Measurements from ENCODE around the gene CTNNBL1.

The CTNNBL1 gene

DNA sequence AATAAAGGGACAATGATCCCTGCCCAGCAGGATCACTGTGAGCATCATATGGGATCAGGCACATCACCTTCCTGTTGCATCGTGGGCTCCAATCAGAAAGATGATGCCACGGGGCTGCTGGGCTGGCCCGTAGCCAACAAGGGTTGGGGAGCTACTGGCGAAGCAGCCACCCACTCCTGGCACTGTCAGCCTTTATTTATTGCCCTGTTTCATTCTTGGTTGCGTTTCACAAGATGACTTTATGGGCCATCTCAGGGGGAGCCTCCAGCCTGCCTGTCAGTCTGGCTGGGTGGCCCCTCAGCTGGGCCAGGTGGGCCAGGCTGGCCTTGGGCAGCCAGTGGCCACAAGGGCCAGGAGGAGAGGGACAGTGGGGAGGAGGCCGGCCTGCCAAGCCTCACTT lies 226.4 kb downstream of the CTNNBL1 start:
- no peak overlapping the region for H3K4me3 ChIP-seq (replicated peaks; ENCODE audit: low read depth, low read length)
- DNase-seq (ENCODE audit: low read depth): no peak

DNA sequence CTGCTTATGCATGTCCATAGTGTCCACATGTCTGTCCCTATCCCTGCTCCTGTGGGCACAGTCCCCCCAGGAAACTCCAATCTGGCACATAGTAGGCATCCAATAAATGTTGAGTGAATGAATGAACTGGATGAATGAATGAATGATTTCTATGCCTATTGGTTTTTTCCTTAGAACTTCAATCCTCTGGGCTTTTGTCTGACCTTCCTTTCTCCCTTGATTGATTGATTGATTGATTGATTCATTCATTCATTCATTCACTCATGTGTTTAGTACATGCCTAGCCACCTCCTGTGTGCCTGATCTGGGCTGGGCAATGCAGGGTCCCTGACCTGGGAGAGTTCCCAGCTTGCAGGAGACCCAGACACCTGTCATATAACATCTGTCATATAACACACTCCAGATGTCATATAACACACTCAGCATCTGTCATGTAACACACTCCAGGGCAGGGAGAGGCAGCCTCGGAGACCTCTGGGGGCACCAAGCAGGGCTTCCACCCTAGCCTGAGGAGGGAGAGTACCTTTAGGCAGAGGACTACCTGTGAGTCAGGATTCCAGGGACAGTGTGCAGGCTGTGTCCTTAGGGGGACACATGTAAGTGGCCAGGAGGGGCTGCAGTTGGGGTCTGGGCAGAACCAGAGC lies 227.0 kb downstream of the CTNNBL1 start:
- TF ChIP-seq, protein P1, sequence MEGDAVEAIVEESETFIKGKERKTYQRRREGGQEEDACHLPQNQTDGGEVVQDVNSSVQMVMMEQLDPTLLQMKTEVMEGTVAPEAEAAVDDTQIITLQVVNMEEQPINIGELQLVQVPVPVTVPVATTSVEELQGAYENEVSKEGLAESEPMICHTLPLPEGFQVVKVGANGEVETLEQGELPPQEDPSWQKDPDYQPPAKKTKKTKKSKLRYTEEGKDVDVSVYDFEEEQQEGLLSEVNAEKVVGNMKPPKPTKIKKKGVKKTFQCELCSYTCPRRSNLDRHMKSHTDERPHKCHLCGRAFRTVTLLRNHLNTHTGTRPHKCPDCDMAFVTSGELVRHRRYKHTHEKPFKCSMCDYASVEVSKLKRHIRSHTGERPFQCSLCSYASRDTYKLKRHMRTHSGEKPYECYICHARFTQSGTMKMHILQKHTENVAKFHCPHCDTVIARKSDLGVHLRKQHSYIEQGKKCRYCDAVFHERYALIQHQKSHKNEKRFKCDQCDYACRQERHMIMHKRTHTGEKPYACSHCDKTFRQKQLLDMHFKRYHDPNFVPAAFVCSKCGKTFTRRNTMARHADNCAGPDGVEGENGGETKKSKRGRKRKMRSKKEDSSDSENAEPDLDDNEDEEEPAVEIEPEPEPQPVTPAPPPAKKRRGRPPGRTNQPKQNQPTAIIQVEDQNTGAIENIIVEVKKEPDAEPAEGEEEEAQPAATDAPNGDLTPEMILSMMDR (IDR thresholded peaks at IDR 0.05; ENCODE audit: low read length, missing control alignments): no peak
- H3K4me3 ChIP-seq (replicated peaks; ENCODE audit: low read depth, low read length): no peak overlapping the region
- DNase-seq (ENCODE audit: low read depth): no peak

More for the DNA sequence above, 226.4 kb downstream of the CTNNBL1 start:
- TF ChIP-seq, protein P1 (IDR thresholded peaks at IDR 0.05; ENCODE audit: low read length, missing control alignments): no peak

DNA sequence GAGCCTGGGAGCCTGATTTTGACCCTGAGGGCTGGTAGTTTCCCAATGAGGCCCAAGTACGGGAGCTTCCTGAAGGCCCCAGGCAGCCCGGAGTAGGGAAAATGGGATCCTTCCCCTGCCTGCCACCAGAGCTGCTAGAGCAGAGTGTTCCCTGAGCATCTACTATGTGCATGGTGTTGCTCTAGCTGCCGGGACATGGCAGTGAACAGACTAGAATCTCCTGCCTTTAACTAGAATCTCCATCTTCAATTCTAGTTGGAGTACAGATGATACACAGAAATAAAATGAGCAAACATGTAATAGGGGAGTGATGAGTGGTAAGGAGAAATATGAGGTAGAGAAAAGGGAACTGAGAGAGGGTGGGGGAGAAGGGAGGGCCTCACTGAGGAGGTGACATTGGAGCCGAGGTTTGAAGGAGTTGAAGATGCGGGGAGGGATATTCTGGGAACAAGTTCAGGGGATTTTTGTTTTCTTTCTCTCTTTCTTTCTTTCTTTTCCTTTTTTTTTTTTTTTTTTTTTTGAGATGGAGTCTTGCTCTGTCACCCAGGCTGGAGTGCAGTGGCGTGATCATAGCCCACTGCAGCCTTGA lies 227.6 kb downstream of the CTNNBL1 start:
- no peak for DNase-seq (ENCODE audit: low read depth)
- TF ChIP-seq, protein P1 (IDR thresholded peaks at IDR 0.05; ENCODE audit: low read length, missing control alignments): no peak
- no peak overlapping the region for H3K4me3 ChIP-seq (replicated peaks; ENCODE audit: low read depth, low read length)
